Stimulated activated naive CD4-positive, alpha-beta T cell treated with Interleukin-2 at 50 U/mL for 16 hours (primary cell): ENCODE data around the gene CAMK2G.
"Not testable (repeated sequence)": the region's sequence is repeated elsewhere in the genome, so short reads cannot be mapped to it uniquely, and the experiment has no call there.

Source experiments
- DNase-seq: peaks from one replicate; lab custom pipeline; 2025; lab: John Stamatoyannopoulos, UW

Gene CAMK2G

DNA sequence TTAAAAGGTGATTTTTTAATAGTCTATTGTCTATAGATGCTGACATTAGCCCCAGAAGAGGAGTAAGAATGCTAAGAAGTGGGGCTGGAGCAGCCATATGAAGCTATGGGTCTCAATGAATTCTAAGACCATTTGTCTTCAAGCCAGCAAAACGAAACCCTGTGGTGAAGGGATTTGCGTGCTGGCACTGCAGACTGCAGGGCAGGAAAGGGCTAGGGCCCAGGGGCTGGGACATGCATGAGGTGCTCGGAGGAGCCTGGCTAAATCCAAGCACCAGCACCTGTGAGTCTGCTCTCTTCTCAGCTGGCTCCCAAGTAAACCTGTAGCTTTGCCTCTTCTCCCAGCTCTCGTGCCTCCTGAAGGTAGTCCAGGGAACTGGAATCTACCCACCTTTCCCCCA lies 61.7 kb downstream of the CAMK2G start:
- no peak for DNase-seq

DNA sequence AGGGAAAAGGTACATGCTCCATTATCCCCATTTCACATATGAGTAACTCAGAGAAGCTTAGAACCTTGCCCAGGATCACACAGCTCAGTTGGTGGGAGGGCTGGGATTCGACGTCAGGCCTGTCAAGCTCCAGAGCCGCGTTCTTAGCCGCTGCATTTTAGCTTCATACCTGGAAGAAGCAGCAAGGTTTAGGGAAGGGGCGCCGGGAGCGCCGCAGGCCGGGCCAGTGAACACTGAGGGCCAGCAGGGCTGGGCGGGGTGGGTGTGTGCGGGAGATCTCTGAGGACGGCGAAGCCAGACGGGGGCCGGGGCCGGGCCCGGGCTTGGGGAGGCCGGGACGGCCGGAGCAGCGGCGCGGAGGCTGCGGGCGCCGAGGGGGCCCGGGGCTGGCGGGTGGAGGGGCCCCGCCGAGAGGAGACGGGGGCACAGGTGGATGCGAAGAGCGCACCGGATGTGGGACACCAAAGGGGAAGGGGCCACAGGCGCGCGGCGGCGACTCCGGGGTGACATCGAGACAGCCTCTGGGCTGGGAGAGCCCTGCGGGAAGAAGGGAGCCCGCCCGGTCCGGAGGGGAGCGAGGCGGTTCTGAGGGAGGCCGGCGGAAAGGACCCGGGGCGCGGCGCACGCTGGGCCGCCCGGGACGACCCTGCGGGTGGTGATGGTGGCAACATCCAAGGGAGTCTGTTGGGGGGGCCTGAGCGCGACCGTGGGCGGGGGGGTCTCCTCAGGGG lies 63.5 kb downstream of the CAMK2G start:
- DNase-seq = peak; percentile 52

DNA sequence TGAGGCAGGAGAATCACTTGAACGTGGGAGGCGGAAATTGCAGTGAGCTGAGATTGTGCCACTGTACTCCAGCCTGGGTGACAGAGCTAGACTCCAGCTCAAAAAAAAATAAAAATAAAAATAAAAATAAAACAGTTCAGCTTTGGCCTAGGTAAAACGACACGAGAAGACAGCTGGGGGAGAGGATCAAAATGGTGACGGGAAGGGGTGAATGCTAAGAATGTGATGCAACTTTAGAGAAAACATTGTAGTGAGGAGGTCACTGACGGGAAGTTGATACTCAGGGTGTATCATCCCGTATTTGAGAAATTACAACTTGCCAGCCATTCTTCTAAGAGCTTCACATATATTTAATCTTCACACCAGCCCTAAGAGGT lies 64.0 kb downstream of the CAMK2G start:
- DNase-seq = no peak

DNA sequence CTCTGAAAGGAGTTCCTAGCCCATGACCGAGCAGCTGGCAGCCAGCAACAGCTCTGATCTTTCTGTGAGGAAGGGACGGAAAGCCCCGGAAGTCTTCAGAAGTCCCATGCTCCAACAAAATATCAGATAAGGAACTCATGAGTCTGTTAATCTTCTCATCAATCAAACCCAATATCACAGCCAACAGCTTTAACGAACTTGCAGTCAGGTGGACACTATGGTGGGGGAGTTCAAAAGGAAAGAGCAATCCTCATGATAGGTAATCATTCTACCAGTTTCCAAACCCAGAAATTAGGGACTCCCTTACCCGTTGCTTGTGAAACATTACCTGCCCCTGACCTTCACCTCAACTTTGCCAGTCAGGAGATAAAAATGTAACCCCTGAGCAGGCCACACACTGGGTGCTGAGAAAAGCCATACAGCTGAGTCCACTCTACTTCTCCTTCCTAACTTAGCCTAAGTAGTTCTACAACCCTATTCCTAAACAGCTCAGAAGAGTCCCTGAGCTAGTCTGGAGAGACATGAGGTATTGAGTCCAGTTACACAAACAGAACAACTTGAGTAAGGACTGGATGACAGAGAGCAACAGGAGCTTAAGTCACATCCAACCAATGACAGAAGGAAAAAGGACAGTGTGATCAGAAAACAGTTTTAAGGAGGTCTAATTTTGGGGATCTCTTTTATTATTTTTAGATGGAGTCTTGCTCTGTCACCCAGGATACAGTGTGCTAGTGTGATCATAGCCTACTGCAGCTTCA lies 65.1 kb downstream of the CAMK2G start:
- no peak for DNase-seq

DNA sequence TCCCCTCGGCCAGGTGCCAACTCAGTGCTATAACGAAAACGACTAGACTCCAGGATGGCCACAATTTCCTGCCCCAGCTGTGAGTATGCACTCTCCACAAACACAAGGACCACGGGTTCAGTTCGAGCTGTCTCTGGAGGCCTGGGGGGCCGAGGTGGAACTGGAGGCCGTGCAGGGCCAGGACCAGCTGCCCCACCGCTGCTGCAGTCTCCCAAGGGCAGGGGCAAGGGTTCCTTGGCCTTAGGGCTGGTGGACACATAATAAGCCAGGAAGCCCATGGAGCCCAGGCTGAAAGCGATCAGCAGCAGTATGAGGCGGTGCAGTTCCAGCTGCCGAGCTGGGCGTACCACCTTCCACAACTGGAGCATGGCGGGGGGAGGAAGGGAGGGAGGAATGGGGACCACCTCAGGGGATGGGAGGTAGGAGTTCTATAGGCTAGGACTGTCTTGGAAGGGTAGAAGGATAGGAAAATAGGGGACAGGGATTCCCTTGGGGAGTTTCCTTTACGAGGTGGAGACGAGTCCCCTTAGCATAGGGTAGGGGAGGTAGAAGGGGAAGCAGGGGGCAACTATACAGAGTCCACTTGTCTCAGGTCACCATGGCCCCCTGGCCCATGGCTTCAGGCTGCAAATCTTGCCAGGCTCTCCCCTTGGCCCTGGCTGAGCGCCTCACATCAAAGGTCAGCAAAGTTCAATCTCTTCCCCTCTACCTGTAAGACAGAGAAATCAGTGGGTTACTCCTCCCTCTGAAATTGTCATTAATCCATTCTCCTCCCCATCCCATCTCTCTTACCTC lies 66.1 kb downstream of the CAMK2G start:
- no peak for DNase-seq

DNA sequence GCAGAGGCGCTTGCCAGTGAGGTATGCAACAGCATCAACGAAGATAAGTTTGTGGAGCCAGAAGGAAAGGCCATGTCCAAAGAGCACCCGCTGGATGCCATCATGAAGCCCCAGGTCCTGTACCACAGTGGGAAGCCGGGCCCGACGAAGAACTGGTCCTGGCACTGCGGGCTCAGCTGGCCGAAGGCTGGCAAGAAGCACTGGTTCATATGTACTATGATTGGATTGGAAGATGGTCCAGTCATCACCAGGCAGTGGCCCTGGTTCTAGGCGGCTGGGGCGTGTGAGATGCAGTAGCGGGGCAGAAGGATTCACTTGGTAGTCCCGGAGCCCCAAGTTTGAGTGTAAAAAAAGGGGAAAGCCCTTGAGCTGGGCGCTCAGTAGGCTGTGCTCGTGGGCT lies 66.9 kb downstream of the CAMK2G start:
- DNase-seq = no peak

DNA sequence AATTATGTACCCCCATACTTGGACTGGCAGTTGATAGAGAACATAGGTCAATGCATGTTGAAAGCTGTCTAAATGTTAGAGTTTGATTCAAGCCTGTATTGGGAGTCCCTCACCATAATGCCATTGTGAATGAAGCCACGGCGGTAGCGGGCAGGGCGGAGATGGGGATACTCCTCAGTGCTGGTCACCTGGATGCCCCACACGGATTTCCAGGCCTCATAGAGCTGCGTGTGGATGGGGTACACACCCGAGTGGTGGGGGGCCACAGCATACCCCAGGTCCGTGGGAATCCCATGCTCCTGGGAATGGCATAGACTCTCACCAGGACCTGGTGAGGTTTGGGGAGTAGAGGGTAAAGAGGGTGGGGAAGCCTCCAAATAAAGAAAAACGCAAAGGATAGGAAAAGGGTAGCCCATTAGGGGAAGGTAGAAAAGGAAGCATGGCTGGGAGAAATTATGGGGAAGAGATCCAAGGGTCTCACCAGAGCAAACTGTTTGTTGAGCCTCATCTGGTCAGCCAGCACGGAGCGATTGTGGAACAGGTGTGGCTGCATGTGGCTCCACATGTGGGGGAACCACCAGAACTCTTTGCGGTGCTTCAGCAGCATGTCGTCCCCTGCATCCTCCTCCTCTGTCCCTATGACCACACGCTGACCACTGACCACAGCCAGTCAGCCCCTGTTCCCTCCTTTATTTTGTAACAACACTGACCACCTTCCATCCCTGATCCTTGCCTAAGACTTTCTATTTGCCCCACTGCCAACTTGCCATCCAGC lies 68.0 kb downstream of the CAMK2G start:
- no peak for DNase-seq

DNA sequence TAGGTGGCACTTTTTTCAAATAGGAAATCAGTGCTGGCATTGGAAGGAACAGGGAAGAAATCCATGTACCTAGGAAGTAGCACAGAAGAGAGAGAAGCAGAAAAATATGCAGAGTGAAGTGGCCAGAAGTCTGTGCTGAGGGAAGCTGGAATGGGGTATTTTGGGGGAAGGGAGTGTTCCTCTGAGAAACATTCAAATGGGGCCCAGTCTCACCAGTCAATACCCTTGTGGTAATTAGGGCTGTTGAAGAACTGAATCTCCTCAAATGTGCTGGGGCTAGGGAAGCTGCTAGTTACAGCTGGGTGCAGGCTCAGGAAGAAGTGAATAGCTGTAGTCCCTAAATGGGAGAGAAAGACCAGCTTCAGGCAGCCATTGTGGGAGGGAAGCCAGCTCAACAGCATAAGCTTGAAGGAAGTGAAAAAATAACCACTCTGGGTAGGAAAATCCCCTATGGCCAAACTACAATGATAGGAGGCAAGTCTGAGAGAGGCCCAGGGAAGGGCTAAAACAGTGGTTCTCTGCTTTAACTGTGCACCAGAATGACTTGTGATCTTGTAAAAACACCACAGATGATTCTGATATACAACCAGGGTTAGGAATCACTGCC lies 70.6 kb downstream of the CAMK2G start:
- DNase-seq = no peak

DNA sequence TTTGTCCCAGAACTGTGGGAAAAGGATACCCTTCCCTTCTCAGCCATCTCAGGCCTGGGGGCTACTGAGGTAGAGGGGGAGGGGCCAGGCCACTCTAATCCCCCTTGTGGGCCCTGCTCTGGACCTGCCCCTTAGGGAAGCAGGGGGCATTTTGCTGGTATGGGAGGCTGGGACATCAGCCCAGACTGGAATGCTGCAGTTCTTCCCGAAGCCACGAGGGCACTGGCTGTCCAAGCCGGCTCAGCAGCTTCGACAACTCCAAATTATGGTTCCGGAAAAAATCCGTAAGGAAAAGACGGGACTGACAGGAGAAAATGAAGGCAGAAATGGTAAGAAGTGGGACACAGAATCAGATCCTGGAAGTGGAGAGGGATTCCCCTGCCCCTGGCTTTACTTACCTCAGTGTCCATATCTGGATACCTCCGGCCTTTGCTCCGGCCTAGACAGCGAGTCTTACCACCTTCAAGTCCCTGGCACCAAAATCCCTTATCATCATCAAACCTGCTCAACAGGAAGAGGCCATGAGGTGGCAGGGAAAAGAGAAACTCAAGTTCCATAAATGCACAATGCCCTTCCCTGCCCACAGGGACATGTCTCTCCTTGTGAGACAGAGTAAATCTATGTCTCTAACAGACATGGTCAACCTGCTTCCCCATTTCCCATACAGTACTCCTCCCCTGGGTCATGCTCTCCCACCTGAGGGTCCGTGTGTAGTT lies 71.9 kb downstream of the CAMK2G start:
- no peak for DNase-seq

DNA sequence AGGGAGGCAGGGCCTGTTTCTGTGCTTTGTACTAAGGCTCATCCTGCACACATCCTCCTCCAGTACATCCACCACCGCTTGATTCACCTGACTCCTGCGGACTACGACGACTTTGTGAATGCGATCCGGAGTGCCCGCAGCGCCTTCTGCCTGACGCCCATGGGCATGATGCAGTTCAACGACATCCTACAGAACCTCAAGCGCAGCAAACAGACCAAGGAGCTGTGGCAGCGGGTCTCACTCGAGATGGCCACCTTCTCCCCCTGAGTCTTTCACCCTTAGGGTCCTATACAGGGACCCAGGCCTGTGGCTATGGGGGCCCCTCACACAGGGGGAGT lies 73.1 kb downstream of the CAMK2G start:
- DNase-seq = no peak

DNA sequence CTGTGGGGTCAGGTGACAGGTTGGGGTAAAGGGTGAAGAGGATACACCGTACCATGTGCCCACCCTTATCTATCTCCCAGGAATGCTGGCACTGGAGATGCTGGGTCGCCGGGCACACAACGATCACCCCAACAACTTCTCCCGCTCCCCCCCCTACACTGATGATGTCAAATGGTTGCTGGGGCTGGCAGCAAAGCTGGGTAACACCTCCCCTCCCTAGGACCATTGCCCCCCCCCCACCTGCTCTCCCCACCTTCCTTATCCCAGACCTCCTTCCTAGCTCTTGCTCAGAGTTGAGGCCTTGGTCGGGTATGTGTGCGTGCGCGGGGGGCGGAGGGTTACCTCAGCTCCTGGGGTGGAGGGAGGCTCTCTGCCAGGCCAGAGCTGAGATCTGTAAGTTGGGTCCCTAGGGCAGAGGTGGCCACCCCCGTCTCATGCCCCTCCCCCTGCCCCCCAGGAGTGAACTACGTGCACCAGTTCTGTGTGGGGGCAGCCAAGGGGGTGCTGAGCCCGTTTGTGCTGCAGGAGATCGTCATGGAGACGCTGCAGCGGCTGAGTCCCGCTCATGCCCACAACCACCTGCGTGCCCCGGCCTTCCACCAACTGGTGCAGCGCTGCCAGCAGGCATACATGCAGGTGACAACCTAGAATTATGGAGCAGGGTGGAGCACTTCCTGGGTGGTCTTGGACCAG lies 73.6 kb downstream of the CAMK2G start:
- DNase-seq = no peak

DNA sequence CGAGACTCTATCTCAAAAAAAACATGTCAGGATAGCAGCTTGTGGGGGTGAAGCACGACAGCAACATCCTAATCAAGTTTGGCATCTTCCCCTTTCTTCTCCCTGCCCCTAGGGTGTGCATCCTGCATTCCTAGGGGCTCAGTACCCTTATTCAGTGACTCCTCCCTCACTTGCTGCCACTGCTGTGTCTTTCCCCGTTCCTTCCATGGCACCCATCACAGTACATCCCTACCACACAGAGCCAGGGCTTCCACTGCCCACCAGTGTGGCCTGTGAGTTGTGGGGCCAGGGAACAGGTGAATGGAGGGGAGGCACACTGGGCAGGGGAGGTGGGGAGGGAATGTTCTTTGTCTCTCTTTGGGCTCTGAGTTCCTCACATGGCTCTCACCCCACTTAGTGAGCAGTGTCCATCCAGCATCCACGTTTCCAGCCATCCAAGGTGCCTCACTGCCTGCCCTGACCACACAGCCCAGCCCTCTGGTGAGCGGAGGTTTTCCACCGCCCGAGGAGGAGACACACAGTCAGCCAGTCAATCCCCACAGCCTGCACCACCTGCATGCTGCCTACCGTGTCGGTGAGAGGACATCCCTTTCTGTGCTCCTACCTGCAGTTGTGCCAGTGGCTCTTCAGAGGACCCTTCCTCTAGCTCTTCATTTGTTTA lies 74.3 kb downstream of the CAMK2G start:
- DNase-seq = no peak

DNA sequence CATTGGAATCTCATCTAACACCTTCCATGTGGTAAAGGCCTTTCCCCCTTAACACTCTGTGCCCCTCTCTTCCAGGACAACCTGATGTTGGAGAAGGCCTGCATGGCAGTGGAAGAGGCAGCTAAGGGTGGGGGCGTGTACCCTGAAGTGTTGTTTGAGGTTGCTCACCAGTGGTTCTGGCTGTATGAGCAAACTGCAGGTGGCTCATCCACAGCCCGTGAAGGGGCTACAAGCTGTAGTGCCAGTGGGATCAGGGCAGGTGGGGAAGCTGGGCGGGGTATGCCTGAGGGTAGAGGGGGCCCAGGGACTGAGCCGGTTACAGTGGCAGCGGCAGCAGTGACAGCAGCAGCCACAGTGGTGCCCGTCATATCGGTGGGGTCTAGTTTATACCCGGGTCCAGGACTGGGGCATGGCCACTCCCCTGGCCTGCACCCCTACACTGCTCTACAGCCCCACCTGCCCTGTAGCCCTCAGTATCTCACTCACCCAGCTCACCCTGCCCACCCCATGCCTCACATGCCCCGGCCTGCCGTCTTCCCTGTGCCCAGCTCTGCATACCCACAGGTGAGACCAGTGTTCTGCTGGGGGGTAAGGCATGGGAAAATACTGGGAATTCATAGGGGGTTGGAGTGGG lies 75.3 kb downstream of the CAMK2G start:
- no peak for DNase-seq

DNA sequence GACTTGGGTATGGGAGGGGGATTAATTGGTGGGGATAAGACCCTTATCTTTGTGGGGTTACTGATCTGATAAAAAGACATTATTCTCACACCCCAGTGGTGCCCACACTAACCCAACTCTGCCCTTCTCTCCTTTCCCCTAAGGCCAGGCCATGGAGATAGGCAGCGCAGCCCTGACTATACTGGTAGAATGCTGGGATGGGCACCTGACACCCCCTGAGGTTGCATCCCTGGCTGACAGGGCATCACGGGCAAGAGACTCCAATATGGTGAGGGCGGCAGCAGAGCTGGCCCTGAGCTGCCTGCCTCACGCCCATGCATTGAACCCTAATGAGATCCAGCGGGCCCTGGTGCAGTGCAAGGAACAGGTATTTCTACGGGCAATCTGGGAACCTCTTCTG lies 76.3 kb downstream of the CAMK2G start:
- no peak for DNase-seq

DNA sequence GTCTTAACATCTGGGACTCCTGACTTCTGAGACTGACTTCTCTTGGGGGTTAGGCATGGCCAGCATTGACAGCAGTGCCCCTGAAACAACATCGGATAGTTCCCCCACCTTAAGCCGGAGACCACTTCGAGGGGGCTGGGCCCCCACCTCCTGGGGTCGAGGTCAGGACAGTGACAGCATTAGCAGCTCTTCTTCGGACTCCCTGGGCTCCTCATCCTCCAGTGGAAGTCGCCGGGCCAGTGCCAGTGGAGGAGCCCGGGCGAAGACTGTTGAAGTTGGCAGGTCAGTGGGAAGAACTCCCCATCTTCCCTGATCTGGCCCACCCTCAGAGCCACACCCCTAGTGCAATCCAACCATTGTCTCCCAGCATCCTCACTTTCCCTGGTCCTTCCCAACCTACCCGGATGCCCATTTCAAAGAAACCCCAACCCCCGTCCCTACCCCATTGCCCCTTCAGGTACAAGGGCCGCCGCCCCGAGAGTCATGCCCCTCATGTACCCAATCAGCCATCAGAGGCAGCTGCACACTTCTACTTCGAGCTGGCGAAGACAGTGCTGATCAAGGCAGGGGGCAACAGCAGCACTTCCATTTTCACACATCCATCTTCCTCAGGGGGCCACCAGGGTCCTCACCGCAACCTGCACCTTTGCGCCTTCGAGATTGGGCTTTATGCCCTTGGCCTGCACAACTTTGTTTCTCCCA lies 76.9 kb downstream of the CAMK2G start:
- no peak for DNase-seq

DNA sequence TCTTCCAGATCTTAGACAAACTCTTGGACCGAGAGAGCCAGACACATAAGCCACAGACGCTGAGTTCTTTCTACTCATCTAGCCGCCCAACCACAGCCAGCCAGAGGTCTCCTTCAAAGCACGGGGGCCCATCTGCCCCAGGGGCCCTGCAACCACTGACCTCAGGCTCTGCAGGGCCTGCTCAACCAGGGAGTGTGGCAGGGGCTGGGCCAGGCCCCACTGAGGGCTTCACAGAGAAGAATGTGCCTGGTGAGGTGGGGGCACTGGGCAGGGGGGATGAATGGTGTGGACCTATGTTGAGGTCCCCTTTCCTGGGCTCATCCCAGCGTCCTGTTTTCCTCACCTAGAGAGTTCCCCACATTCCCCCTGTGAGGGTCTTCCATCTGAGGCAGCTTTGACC lies 77.6 kb downstream of the CAMK2G start:
- DNase-seq = no peak

DNA sequence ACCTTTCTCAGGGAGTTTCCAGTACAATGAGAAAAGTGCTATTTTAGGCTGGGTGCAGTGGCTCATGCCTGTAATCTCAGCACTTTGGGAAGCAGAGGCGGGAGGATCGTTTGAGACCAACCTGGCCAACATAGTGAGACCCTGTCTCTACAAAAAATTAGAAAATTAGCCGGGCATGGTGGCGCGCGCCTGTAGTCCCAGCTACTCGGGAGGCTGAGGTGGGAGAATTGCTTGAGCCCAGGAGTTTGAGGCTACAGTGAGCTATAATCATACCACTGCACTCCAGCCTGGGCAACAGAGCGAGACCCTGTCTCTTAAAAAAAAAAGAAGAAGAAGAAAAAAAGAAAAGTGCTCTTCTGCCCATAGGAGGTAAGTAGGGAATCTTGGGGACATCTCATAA lies 78.3 kb downstream of the CAMK2G start:
- DNase-seq = not testable (repeated sequence)

DNA sequence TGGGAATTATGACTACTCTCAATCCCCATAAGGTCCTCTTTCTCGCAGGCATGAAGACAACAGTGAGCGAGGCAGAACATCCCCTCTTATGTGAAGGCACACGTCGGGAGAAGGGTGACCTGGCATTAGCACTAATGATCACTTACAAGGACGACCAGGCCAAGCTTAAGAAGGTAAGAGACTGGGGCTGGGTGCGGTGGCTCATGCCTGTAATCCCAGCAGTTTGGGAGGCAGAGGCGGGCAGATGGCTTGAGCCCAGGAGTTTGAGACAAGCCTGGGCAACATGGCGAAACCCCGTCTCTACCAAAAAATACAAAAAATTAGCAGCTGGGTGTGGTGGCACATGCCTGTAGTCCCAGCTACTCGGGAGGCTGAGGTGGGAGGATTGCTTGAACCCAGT lies 78.9 kb downstream of the CAMK2G start:
- DNase-seq = not testable (repeated sequence)

DNA sequence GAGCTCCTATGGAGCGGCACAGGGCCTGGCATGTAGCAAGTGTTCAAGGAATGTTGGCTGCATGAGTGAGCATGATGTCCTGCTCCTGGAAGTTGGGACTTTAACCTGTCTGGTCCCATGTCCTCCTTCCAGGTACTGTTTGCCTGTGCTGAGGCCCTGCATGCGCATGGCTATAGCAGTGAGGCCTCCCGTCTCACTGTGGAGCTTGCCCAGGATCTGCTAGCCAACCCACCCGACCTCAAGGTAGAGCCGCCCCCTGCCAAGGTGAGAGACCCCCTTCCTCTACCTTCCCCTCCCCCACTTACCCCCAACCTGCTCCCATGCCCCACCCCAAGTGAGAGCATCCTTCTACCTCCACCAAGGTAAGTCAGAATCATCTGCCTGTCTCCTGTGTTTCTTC lies 80.9 kb downstream of the CAMK2G start:
- no peak for DNase-seq
